IPS-NIHi11 (cell line): Measurements from ENCODE around the gene CAMLG.

Experiments used
- DNase-seq: peaks from one replicate; pipeline ENCODE4 v3.0.0; 2012; ENCODE audit warnings: mixed read lengths, low spot score

The CAMLG gene

DNA sequence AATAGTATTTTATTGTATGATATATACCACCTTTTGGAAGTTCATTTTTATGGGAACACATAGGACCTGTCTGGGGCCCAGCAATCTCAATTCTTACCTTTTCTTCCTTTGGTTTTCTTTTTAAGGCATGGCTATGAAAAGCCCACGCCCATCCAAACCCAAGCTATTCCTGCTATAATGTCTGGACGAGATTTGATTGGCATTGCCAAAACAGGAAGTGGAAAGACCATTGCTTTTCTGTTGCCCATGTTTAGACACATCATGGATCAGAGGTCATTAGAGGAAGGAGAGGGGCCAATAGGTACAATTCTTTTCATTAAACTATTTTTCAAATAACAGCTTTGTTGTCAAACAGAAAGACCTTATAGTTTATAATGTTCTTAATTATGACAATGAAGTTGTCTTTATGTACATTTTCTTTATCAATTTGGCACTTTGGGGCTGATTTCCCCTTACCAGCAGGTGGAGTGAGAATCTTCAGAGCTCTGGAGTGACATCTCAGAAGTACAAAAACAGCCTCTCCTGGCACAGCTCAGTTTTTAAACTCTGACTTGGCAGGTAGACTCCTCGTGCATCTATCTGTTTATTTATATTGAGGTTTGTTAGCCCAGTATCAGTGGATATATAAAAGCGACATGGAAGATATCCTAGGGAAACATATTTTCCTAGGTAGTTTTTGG lies 46.0 kb downstream of the CAMLG start:
- no peak for DNase-seq

DNA sequence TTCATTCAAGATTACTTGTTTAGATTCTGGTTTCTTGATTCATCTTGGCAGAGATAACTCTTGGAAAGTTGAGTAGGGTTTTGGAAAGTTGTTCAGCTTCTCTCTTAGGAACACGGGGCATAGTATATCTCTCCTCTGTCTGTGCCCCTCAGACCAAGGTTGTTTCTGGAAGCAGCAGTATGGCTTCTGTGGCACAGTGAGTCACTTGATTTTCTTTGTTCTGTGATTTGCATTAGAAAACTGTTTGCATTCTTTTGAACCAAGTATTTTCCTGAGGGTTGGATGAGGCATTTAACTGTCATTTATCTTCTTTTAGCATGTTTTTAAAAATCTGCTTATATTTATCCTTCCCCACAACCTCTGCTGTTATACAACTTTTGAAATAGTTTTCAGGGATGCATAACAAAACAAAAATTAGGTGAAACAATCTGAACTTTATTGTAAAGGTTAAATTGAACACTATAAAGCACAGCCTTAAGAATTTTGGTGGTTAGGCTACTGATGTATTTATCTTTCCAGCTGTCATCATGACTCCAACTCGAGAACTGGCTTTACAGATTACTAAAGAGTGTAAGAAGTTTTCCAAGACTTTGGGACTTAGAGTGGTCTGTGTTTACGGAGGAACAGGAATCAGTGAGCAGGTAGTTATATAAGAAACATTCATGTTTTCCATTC lies 46.7 kb downstream of the CAMLG start:
- peak; percentile 31 for DNase-seq

GRCh38 chr5:134787692-134788091 lies 49.3 kb downstream of the CAMLG start:
- no peak for DNase-seq

GRCh38 chr5:134791580-134791979 lies 53.2 kb downstream of the CAMLG start:
- no peak for DNase-seq

GRCh38 chr5:134792286-134792685 lies 53.9 kb downstream of the CAMLG start:
- DNase-seq, result no peak

GRCh38 chr5:134793111-134793510 lies 54.8 kb downstream of the CAMLG start:
- DNase-seq, result no peak

GRCh38 chr5:134794082-134794481 lies 55.7 kb downstream of the CAMLG start:
- no peak for DNase-seq

- no peak for DNase-seq
These were observed 56.5 kb downstream of the CAMLG start for GRCh38 chr5:134794819-134795218.

DNA sequence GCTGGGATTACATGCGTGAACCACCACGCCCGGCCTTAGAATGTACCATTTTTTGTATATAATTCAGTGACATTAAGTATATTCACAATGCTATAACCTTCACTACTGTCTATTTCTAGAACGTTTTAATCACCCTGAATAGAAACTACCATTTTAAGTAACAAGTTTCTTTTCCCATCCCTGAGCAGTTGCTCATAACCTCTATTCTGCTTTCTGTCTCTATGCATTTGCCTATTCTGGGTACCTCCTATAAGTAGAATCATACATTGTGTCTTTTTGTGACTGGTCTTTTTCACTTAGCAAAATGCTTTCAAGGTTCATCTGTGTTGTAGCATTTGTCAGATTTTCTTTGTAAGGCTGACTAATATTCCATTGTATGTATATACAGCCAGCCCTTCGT lies 60.1 kb downstream of the CAMLG start:
- DNase-seq, result no peak
